Esophagus muscularis mucosa (tissue), 4 donors: ENCODE data around the gene RPS6KA5. TPM values are rescaled to one million over a fixed set of nuclear protein-coding genes. Genes with fewer than 3 reads are reported as not detected.

ENCODE experiments used
- DNase-seq: peaks from one replicate; pipeline ENCODE4 v3.0.0-alpha.2; 2017; ENCODE audit errors: extremely low spot score
- H3K27ac ChIP-seq, 4 donors: fragments of 200-600 bp; sonication (generic); replicated peaks in 1 of 4; 1 replicate in 3 of 4; 2 replicates in 1 of 4; pipeline ENCODE4 v1.5.1; 2016 to 2019; ENCODE audit warnings: mild to moderate bottlenecking in 1 of 4
- H3K27me3 ChIP-seq, 4 donors: fragments of 200-600 bp; sonication (generic); one replicate each; pipeline versions ENCODE4 v1.5.1 to v1.6.0; 2016 to 2019
- H3K36me3 ChIP-seq, 4 donors: fragments of 200-600 bp; sonication (generic); one replicate each; pipeline ENCODE4 v1.5.1; 2016 to 2019
- H3K4me1 ChIP-seq, 4 donors: fragments of 200-600 bp; sonication (generic); one replicate each; pipeline ENCODE4 v1.5.1; 2016 to 2019
- H3K4me3 ChIP-seq, 4 donors: fragments of 200-600 bp; sonication (generic); 1 replicate in 2 of 4; 2 replicates in 2 of 4; pipeline ENCODE4 v1.5.1; 2016 to 2019; ENCODE audit warnings: mild to moderate bottlenecking in 4 of 4, moderate library complexity in 1 of 4
- H3K9me3 ChIP-seq, 4 donors: fragments of 200-600 bp; sonication (generic); 1 replicate in 3 of 4; 2 replicates in 1 of 4; pipeline ENCODE4 v1.5.1; 2016 to 2019
- EP300 ChIP-seq: sonication (generic); formaldehyde crosslinking; IDR thresholded peaks from one replicate; pipeline ENCODE4 v1.6.1; 2017; ENCODE audit warnings: antibody characterized with exemption
- POLR2A ChIP-seq: fragments of 450-650 bp; IDR thresholded peaks from one replicate; pipeline ENCODE4 v1.6.1; 2017; ENCODE audit warnings: antibody characterized with exemption, moderate library complexity, mild to moderate bottlenecking, low read depth
- POLR2AphosphoS5 ChIP-seq, 2 donors: sonication (generic); formaldehyde crosslinking; IDR thresholded peaks; one replicate each; pipeline ENCODE4 v1.6.1; 2017; ENCODE audit warnings: antibody characterized with exemption in 2 of 2
- WGBS: methylation state at CpG from one replicate; pipeline ENCODE4 v1.1.5; 2018; 5-methylcytosine and 5-hydroxymethylcytosine counted together
- intact Hi-C: fragments of 100-400 bp; cut with DNase I; formaldehyde crosslinking; loops from one replicate; pipeline ENCODE4 v1.15.1; 2023
- total RNA-seq, 4 donors: library from RNA; depleted of rRNA; stranded (reverse); fragments of >200 nt; gene quantifications; one replicate each; pipeline versions ENCODE4 v1.1.0 to v1.2.1, GENCODE V29; 2016
- TF ChIP-seq, protein P1 (sequence below), 3 experiments: fragments of 200-600 bp in 2 of 3; fragments of 450-650 bp in 1 of 3; sonication (generic) in 2 of 3; IDR thresholded peaks; one replicate each; pipeline ENCODE4 v1.5.1; 2017 to 2019; ENCODE audit warnings: antibody characterized with exemption in 3 of 3, mild to moderate bottlenecking in 2 of 3, moderate library complexity in 1 of 3

RPS6KA5 gene
- total RNA-seq, 4 donors from 2014 or later, result 30.8 to 40.6 (median 35.0) TPM

- H3K27ac ChIP-seq, result peak overlapping the region; percentile 10 to 54 (median 46)
- WGBS, result 83% methylated on average over 3 of the region's 3 CpGs
Measured at GRCh38 chr14:91009501-91010152, 50.8 kb downstream of the RPS6KA5 start.

GRCh38 chr14:91008759-91009409, 51.6 kb downstream of the RPS6KA5 start:
- H3K27me3 ChIP-seq, result no peaks in the 10 kb centered on the region
- H3K36me3 ChIP-seq, result no peaks in the 10 kb centered on the region
- intact Hi-C loops, result no loop called here
- no peaks in the 10 kb centered on the region for H3K9me3 ChIP-seq
- no peak for DNase-seq
- 72% methylated on average over 2 of the region's 2 CpGs for WGBS
- H3K27ac ChIP-seq, result peak overlapping the region; percentile 10 to 54 (median 46)
- peak in 1 of 2 donors; percentile 19 for TF ChIP-seq POLR2AphosphoS5 (IDR thresholded peaks at IDR 0.05)
- no peak for TF ChIP-seq EP300
- no peak for TF ChIP-seq POLR2A
- H3K4me1 ChIP-seq, result peaks cover 0 to 94% (median 82%) of the 10 kb centered on the region in 4 donors
- H3K4me3 ChIP-seq, result no peak overlapping the region

More at GRCh38 chr14:91009501-91010152, 50.8 kb downstream of the RPS6KA5 start:
- Histone ChIP-seq H3K27me3 (no peaks in the 10 kb centered on the region), H3K4me3 (no peak overlapping the region), H3K4me1 (peaks cover 0 to 95% (median 81%) of the 10 kb centered on the region in 4 donors), H3K36me3 (no peaks in the 10 kb centered on the region), H3K9me3 (no peaks in the 10 kb centered on the region)
- DNase-seq, result no peak
- intact Hi-C loops, result loop anchor here (5.0 kb wide), 1 partner anchor 48 kb away; no protein-coding TSS in a partner anchor
- TF ChIP-seq POLR2A (no peak), EP300 (no peak), POLR2AphosphoS5 (IDR thresholded peaks at IDR 0.05) (no peak)
- TF ChIP-seq, protein P1, sequence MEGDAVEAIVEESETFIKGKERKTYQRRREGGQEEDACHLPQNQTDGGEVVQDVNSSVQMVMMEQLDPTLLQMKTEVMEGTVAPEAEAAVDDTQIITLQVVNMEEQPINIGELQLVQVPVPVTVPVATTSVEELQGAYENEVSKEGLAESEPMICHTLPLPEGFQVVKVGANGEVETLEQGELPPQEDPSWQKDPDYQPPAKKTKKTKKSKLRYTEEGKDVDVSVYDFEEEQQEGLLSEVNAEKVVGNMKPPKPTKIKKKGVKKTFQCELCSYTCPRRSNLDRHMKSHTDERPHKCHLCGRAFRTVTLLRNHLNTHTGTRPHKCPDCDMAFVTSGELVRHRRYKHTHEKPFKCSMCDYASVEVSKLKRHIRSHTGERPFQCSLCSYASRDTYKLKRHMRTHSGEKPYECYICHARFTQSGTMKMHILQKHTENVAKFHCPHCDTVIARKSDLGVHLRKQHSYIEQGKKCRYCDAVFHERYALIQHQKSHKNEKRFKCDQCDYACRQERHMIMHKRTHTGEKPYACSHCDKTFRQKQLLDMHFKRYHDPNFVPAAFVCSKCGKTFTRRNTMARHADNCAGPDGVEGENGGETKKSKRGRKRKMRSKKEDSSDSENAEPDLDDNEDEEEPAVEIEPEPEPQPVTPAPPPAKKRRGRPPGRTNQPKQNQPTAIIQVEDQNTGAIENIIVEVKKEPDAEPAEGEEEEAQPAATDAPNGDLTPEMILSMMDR (IDR thresholded peaks at IDR 0.05), result no peak

DNA sequence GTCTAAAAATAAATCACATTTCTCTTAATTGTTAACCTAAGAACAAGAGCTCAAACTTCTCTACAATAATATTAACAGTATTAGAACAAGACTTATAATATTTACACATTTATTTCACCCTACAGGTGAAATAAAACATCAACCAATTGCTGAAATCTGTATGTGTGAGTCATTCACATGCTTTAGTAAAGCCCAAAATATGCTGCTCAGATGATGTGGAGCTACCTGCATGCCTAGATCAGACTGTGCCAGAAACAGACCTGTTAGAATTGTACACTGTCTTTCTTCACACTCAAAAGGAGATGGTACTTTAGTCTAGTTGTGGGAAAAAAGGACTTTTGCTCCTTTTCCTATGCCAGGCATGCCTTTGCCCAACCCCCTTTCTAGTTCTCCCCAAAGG, 54.7 kb downstream of the RPS6KA5 start:
- Histone ChIP-seq H3K27ac (peak overlapping the region; percentile 64 to 78 (median 68)), H3K4me3 (no peak overlapping the region), H3K27me3 (no peaks in the 10 kb centered on the region), H3K9me3 (no peaks in the 10 kb centered on the region), H3K4me1 (peaks cover 0 to 78% (median 58%) of the 10 kb centered on the region in 4 donors), H3K36me3 (no peaks in the 10 kb centered on the region)
- TF ChIP-seq POLR2AphosphoS5 (IDR thresholded peaks at IDR 0.05) (no peak), EP300 (no peak), POLR2A (no peak)
- TF ChIP-seq, protein P1 (IDR thresholded peaks at IDR 0.05), result no peak
- intact Hi-C loops, result no loop called here
- DNase-seq, result no peak

DNA sequence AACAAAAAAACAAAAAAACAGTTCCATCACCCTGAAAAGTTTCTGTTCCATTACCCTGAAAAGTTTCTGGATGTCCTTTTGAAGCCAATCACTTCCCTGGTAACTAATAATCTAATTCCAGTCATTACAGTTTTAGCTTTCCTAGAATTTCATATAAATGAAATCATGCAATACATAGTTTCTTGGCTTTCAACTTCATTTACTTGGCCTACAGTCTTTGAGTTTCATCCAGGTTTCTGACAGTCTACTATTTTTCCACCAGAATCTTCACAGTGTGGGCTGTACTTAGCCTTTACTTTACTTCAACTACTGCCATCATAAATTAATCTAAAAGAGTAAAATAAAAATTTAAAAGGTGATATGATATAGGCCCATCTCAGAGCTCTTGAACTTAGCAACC, 55.5 kb downstream of the RPS6KA5 start:
- Histone ChIP-seq H3K27me3 (no peaks in the 10 kb centered on the region), H3K27ac (peak overlapping the region; percentile 64 to 78 (median 68)), H3K36me3 (no peaks in the 10 kb centered on the region), H3K9me3 (no peaks in the 10 kb centered on the region), H3K4me3 (no peak overlapping the region), H3K4me1 (peaks cover 0 to 78% (median 59%) of the 10 kb centered on the region in 4 donors)
- TF ChIP-seq, protein P1 (IDR thresholded peaks at IDR 0.05), result no peak
- TF ChIP-seq POLR2A (no peak), EP300 (no peak), POLR2AphosphoS5 (IDR thresholded peaks at IDR 0.05) (no peak)
- no peak for DNase-seq
- intact Hi-C loops, result no loop called here

DNA sequence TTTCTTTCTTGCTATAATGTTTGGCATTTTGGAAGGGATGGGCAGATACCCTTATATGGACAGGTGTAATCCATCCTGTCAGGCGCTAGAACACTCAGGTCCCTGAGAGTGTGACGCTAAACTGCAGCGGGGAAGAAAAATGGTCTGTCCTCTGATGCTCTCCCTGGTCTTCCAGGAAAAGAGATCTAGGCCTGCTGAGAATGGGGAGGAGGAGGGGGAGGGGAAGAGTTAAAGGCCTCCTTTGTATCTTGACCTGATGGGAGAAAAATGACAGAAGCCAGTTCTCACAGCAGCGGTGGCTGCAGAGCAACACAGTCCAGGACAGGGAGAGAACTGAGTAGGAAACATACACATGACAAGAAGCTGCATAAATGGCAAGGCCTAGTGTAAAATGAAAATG, 61.1 kb downstream of the RPS6KA5 start:
- no peak for DNase-seq
- Histone ChIP-seq H3K27me3 (no peaks in the 10 kb centered on the region), H3K36me3 (peaks cover 0 to 5% (median 0%) of the 10 kb centered on the region in 4 donors), H3K4me1 (peaks cover 0 to 52% (median 32%) of the 10 kb centered on the region in 4 donors), H3K27ac (peak overlapping the region; percentile 58 to 86 (median 76)), H3K4me3 (no peak overlapping the region), H3K9me3 (no peaks in the 10 kb centered on the region)
- TF ChIP-seq, protein P1 (IDR thresholded peaks at IDR 0.05), result no peak
- TF ChIP-seq POLR2AphosphoS5 (IDR thresholded peaks at IDR 0.05) (peak; percentile 65 to 80), EP300 (peak; percentile 91)
- intact Hi-C loops, result no loop called here
- 65% methylated on average over 4 of the region's 4 CpGs for WGBS
